HG03558 (cell line): ENCODE results near the gene PLPPR2.
A peak's percentile ranks its signal among the peaks of the same experiment; 100 is the strongest.
"Not testable (repeated sequence)": the region's sequence is repeated elsewhere in the genome, so short reads cannot be mapped to it uniquely, and the experiment has no call there.

Experiments used
- ATAC-seq: cut with Tn5 transposase; IDR thresholded peaks from one replicate; pipeline ENCODE4 v1.9.1; 2021; ENCODE audit warnings: moderate number of reproducible peaks; ENCODE audit not compliant: unreplicated experiment; ENCODE audit errors: extremely low read depth

The PLPPR2 gene

GRCh38 chr19:11339254-11340098, 15.8 kb upstream of the PLPPR2 start, which contains the start of gene RAB3D:
RAB3D (minus strand) TSS chr19:11339657; CDS start chr19:11337399, 2,258 bp downstream.
- no peak for ATAC-seq

- not testable (repeated sequence) for ATAC-seq
Observed at GRCh38 chr19:11340099-11340467, 15.1 kb upstream of the PLPPR2 start.

DNA sequence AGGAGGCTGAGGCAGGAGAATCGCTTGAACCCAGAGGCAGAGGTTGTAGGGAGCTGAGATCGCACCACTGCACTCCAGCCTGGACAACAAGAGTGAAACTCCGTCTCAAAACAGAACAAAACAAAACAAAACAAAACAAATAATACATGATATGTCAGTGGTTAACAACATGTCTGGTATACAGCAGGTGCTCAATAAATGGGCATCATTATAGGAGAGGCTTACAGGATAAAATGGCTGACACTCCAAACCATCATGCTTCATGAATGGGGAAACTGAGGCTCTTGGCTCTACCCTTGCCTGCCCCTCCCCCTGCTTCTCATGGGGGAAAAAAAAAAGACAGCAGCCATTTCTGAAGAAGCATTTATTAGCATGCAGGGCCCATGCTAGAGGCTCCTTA, 12.8 kb upstream of the PLPPR2 start:
- no peak for ATAC-seq

- ATAC-seq: no peak
Observed at GRCh38 chr19:11345122-11345803, 10.0 kb upstream of the PLPPR2 start.

DNA sequence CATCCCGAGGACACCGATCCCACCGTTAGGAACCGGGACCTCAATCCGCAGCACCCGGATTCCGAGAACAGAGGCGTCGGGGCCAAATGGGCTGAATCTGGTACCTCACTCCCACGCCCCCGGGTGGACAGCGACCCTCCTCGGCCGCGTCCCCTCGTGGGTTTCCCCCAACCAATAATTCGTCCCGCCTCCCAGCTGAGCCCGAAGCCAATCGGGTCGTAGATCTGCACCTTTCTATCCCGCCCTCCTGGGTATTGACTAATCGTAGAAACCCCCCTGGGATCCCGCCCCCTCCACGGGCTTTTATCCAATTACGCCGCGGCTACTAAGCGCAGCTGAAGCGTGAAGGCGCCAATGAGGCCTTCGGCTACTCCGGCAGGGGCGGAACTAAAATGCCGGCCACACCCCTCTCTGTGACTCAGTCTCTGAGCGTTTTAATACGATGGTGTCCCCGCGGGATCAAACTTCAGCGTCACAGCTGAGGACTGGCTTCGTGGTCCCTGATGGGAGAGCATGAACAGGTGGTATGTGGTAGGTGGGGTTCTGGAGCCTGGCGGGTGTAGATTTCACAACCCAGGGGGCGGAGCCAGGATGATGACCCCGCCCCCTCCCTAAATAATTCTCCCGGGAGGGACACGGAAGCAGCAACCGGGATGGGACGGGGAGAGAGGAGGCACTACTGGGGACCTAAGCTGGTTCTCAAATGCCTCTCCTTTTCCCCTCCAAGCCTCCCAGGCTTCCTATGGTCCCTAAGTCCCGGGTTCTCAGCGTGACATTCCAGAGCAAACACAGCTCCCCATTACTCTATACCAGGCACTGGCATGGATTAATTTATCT, 8.9 kb upstream of the PLPPR2 start, which contains the start of the genes CCDC159 and TMEM205:
Gene CCDC159, plus strand, starts transcription at position 416 of the 837 bp plus-strand sequence. Its CDS starts 88 bp downstream, at position 504.
Gene TMEM205, minus strand, starts transcription at position 165 of the 837 bp plus-strand sequence. CDS start 649 bp downstream, outside the sequence.
- ATAC-seq: peak; percentile 77

GRCh38 chr19:11347546-11348039, 7.6 kb upstream of the PLPPR2 start:
- no peak for ATAC-seq

DNA sequence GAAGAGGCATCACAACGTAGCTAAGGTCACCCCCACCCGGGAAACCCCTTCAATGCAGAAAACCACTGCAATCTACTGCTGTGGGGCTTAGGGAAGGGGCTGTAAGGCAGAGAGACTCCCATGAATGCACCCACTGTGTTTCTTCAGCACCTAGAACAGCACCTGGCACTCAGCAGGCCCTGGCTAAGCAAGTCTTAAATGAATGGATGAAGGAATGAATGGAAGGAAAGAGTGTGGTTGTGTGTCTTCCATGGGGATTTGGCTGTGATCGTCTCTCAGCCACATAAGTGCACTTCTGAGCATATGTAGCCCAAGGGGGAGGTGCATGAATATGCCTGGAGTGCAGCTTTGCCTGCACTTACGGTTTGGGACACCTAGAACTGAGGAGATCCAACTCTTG, 6.1 kb upstream of the PLPPR2 start:
- ATAC-seq: no peak

- not testable (repeated sequence) for ATAC-seq
Observed at GRCh38 chr19:11354102-11354501, 1.1 kb upstream of the PLPPR2 start.

DNA sequence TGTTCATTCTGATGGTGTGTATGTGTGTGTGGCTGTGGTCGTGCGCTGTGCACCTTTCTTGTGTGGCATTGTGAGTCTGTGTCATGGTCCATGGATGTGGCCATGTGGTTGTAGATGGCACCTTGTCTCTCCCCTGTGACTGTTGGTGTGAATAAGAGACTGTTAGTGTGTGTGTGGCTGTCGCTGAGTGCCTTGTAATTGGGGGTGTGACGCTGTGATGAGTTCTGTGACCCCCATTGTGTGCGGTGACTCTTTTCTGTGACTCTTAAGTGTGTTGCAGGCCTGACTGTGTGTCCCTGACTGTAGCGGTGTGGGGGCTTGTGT, 804 bp downstream of the PLPPR2 start:
- no peak for ATAC-seq

DNA sequence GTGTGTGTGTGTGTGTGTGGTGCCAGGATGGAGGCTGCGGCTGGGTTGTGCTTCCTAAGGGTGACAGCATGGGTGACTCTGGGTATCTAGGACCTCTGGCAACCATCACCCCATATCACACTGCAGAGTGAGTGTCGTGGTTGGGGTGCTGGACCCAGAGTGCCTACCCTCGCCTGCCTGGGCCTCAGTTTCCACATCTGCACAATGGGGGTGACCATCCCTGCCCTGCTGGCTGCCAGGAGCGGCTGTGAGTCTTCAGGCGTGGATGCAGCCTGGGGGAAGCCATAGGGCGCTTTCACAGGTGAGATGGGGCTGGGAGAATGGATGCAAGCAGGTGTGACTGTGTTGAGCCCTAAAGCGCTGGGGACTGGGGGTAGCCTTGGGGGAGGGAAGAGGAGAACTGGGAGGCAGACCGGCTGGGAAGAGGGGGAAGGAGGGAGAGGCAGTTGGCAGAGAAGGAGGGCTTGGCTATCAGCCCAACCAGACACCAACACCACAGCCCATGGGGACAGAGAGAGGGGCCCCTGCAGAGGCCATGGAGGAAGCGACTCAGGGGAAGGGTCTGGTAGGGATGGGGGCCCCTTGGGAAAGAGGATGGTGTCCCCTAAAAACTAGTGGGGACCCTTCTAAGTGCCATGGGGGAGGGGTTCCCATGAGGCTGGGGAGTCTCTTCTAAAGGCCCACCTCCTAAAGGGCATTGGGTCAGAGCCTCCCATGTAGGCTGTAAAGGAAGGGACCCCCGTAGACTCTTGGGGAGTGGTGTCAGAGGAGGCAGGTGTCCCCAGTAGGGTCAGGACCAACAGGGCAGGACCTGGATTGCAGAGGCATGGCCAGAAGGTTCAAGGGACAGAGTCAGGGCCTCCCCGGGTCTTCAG, 1.7 kb downstream of the PLPPR2 start:
- no peak for ATAC-seq

GRCh38 chr19:11359421-11359820, 4.2 kb downstream of the PLPPR2 start:
- no peak for ATAC-seq

DNA sequence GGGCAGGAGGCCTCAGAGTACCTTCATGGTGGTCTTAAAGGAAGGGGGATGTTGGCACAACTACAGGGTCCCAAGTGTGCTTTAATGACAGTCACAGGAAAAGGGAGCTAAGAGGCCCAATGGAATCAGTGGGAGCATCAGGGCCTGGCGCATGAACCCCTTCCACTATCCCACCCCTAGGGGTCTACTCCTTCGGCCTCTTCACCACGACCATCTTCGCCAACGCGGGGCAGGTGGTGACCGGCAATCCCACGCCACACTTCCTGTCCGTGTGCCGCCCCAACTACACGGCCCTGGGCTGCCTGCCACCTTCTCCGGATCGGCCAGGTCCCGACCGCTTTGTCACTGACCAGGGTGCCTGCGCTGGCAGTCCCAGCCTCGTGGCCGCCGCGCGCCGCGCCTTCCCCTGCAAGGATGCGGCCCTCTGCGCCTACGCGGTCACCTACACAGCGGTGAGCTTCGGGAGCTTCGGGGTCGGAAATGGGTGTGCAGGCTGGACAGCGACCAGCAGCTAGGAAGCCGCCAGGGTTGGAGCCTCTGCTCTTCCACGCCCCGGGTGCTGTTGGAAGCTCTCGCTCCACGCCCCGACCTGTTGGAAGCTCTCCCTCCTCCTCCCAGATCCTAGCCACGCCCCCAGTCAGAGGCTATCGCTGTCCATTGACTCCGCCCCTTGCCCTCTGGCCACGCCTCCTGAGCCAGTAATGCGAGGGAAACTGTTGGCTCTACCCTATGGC, 6.0 kb downstream of the PLPPR2 start:
- ATAC-seq: no peak

GRCh38 chr19:11361771-11362731, 6.8 kb downstream of the PLPPR2 start:
- ATAC-seq: no peak

DNA sequence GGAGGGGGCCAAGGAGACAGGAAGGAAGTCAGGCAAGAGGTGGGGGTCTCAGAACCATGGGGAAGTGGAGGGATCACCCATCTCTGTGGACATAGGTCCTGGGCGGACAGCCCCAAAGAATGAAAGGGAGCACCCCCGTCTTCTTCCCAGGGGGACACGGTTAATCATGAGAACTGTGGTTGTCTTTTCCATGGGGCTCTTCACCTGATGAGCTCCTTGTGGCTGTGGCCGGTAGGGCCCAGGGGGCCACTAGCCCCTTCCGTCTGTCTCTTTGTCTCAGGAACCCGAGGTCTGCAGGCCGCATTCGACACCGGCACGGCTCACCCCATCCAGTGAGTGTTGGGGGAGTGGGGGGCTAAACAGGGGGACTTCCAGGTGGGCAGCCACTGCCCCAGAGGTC, 8.6 kb downstream of the PLPPR2 start:
- no peak for ATAC-seq

DNA sequence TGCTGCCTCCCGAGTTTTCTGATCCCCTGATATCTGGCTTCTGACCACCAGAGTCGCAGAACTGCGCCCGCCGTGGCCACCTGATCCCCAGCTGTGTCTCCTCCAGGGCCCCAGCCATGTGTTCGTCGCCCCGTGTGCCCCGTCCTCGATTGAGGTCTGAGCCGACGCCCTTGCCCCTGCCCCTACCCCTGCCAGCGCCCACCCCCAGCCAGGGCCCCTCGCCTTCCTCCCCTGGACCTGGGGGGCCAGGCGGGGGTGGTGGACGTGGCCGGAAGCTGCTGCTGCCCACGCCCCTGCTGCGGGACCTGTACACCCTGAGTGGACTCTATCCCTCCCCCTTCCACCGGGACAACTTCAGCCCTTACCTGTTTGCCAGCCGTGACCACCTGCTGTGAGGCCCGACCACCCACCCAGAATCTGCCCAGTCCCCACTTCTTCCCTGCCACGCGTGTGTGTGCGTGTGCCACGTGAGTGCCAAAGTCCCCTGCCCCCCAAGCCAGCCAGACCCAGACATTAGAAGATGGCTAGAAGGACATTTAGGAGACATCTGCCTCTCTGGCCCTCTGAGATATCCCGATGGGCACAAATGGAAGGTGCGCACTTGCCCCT, 9.2 kb downstream of the PLPPR2 start:
- ATAC-seq: no peak

DNA sequence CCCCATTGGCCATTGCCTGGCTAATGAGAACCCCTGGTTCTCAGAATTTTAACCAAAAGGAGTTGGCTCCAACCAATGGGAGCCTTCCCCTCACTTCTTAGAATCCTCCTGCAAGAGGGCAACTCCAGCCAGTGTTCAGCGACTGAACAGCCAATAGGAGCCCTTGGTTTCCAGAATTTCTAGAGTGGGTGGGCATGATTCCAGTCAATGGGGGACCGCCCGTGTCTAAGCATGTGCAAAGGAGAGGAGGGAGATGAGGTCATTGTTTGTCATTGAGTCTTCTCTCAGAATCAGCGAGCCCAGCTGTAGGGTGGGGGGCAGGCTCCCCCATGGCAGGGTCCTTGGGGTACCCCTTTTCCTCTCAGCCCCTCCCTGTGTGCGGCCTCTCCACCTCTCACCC, 9.7 kb downstream of the PLPPR2 start:
- ATAC-seq: no peak

- ATAC-seq: no peak
Observed at GRCh38 chr19:11365557-11366117, 10.4 kb downstream of the PLPPR2 start.
